Frontal cortex (tissue), 4 donors: ENCODE data around the gene CCDC68. TPM values are rescaled to one million over a fixed set of nuclear protein-coding genes. Genes with fewer than 3 reads are reported as not detected.

Source experiments
- DNase-seq, 2 donors: peaks; one replicate each; pipeline ENCODE4 v3.0.0; 2012; ENCODE audit warnings: low spot score in 2 of 2
- FAIRE-seq: peaks from 2 replicates; lab custom pipeline; 2012; peaks lifted over from hg19 to GRCh38; lab: Jason Lieb, UNC
- total RNA-seq: library from RNA; depleted of rRNA; stranded (reverse); fragments of >200 nt; gene quantifications from one replicate; pipeline ENCODE4 v1.2.3, GENCODE V29; 2014
- donor health status: control.
- donor health status: control.
- donor health status: control.

The CCDC68 gene
- total RNA-seq, 1 donor from 2014 or later: 1.2 TPM

- FAIRE-seq (no peak), DNase-seq (no peak)
These were observed 32.5 kb downstream of the CCDC68 start for GRCh38 chr18:54926593-54927325.

GRCh38 chr18:54924948-54925347 lies 34.3 kb downstream of the CCDC68 start:
- FAIRE-seq (no peak), DNase-seq (no peak)

GRCh38 chr18:54923339-54923956 lies 35.8 kb downstream of the CCDC68 start:
- DNase-seq (no peak), FAIRE-seq (no peak)

GRCh38 chr18:54919412-54919811 lies 39.8 kb downstream of the CCDC68 start:
- FAIRE-seq: no peak
- no peak for DNase-seq

- no peak for FAIRE-seq
- DNase-seq: no peak
These were observed 41.2 kb downstream of the CCDC68 start for GRCh38 chr18:54918060-54918459.

GRCh38 chr18:54916507-54916906 lies 42.8 kb downstream of the CCDC68 start:
- no peak for FAIRE-seq
- no peak for DNase-seq

GRCh38 chr18:54914816-54915215 lies 44.4 kb downstream of the CCDC68 start:
- FAIRE-seq (no peak), DNase-seq (no peak)

- FAIRE-seq: no peak
- no peak for DNase-seq
These were observed 47.7 kb downstream of the CCDC68 start for GRCh38 chr18:54911551-54911950.

GRCh38 chr18:54910161-54910919 lies 48.9 kb downstream of the CCDC68 start:
- DNase-seq (no peak), FAIRE-seq (no peak)

- DNase-seq (no peak), FAIRE-seq (no peak)
These were observed 49.7 kb downstream of the CCDC68 start for GRCh38 chr18:54909538-54909937.

GRCh38 chr18:54906331-54907185 lies 52.7 kb downstream of the CCDC68 start:
- FAIRE-seq: no peak
- no peak for DNase-seq

- FAIRE-seq: no peak
These were observed 53.6 kb downstream of the CCDC68 start for GRCh38 chr18:54905629-54906028.

GRCh38 chr18:54904581-54904980 lies 54.7 kb downstream of the CCDC68 start:
- no peak for FAIRE-seq
- DNase-seq: no peak

More at GRCh38 chr18:54905629-54906028, 53.6 kb downstream of the CCDC68 start:
- DNase-seq: no peak

- FAIRE-seq: no peak
- no peak for DNase-seq
These were observed 59.0 kb downstream of the CCDC68 start for GRCh38 chr18:54900290-54900689.

GRCh38 chr18:54899500-54899899 lies 59.8 kb downstream of the CCDC68 start:
- DNase-seq (no peak), FAIRE-seq (no peak)

GRCh38 chr18:54888933-54889332 lies 70.3 kb downstream of the CCDC68 start:
- DNase-seq: no peak

GRCh38 chr18:54888378-54888777 lies 70.9 kb downstream of the CCDC68 start:
- FAIRE-seq (no peak), DNase-seq (no peak)

More at GRCh38 chr18:54888933-54889332, 70.3 kb downstream of the CCDC68 start:
- FAIRE-seq: no peak

- no peak for FAIRE-seq
These were observed 75.3 kb downstream of the CCDC68 start for GRCh38 chr18:54883816-54884604.

GRCh38 chr18:54882318-54882717 lies 76.9 kb downstream of the CCDC68 start:
- FAIRE-seq (no peak), DNase-seq (no peak)

More at GRCh38 chr18:54883816-54884604, 75.3 kb downstream of the CCDC68 start:
- DNase-seq: no peak
